Smooth muscle cell (in vitro differentiated cells): ENCODE results near the gene DNMT3B. TPM values are rescaled to one million over a fixed set of nuclear protein-coding genes. Genes with fewer than 3 reads are reported as not detected.

Experiments used
- polyA plus RNA-seq: library from polyadenylated mRNA; unstranded; fragments of >200 nt; fragmentation: Nextera tagmentation; extraction: Ambion mirVana; gene quantifications from 2 replicates; pipeline ENCODE4 v1.2.1, GENCODE V29; 2016
- total RNA-seq: library from RNA; depleted of rRNA; stranded (reverse); fragments of >200 nt; gene quantifications from 2 replicates; pipeline ENCODE4 v1.2.3, GENCODE V29; 2014

Gene DNMT3B
- total and polyA plus RNA-seq, 2 experiments from 2014 or later, result 0.79 to 2.9 TPM

Other genes starting within 250 kb of the DNMT3B start
- gene NOL4L, start 177.1 kb upstream of the DNMT3B start, total RNA-seq, result 26.0 and 26.6 TPM in 2 replicates
- 26.2 and 28.7 TPM in 2 replicates for gene NOL4L, start 177.1 kb upstream of the DNMT3B start, polyA plus RNA-seq
- gene C20orf203, start 88.4 kb upstream of the DNMT3B start, total RNA-seq, result 0.13 TPM in 1 of 2 replicates, not detected in the other
- gene C20orf203, start 88.4 kb upstream of the DNMT3B start, polyA plus RNA-seq, result not detected in 2 replicates
- 29.2 and 35.4 TPM in 2 replicates for gene COMMD7, start 18.9 kb upstream of the DNMT3B start, total RNA-seq
- gene COMMD7, start 18.9 kb upstream of the DNMT3B start, polyA plus RNA-seq, result 57.6 and 62.8 TPM in 2 replicates
- 160 TPM in 2 replicates for gene MAPRE1, start 57.6 kb downstream of the DNMT3B start, total RNA-seq
- gene MAPRE1, start 57.6 kb downstream of the DNMT3B start, polyA plus RNA-seq, result 81.0 and 89.2 TPM in 2 replicates
- gene EFCAB8, start 96.5 kb downstream of the DNMT3B start, total RNA-seq, result 1.7 TPM in 1 of 2 replicates, not detected in the other
- 0.25 and 0.58 TPM in 2 replicates for gene EFCAB8, start 96.5 kb downstream of the DNMT3B start, polyA plus RNA-seq
- gene SUN5, start 242.0 kb downstream of the DNMT3B start, total RNA-seq, result not detected in 2 replicates
- gene SUN5, start 242.0 kb downstream of the DNMT3B start, polyA plus RNA-seq, result not detected in 2 replicates
- gene BPIFB2, start 245.3 kb downstream of the DNMT3B start, total RNA-seq, result not detected in 2 replicates
- not detected in 2 replicates for gene BPIFB2, start 245.3 kb downstream of the DNMT3B start, polyA plus RNA-seq